NCI-H2196 treated with DMSO at 0.1 percent for 48 hours (cell line): ENCODE results near the gene SGMS1.
"Not testable (repeated sequence)": the region's sequence is repeated elsewhere in the genome, so short reads cannot be mapped to it uniquely, and the experiment has no call there.

Experiments used
- DNase-seq: peaks from one replicate; lab custom pipeline; 2025; ENCODE audit not compliant: unreplicated experiment; lab: John Stamatoyannopoulos, UW

The SGMS1 gene

GRCh38 chr10:50560370-50560769, 63.4 kb downstream of the SGMS1 start:
- DNase-seq = no peak

- no peak for DNase-seq
Measured at GRCh38 chr10:50558371-50558770, 65.4 kb downstream of the SGMS1 start.

- no peak for DNase-seq
Measured at GRCh38 chr10:50557130-50557682, 66.5 kb downstream of the SGMS1 start.

- DNase-seq = no peak
Measured at GRCh38 chr10:50556237-50557120, 67.3 kb downstream of the SGMS1 start.

GRCh38 chr10:50554995-50555568, 68.7 kb downstream of the SGMS1 start:
- DNase-seq = no peak

GRCh38 chr10:50554376-50554994, 69.3 kb downstream of the SGMS1 start:
- DNase-seq = no peak

GRCh38 chr10:50552771-50553535, 70.8 kb downstream of the SGMS1 start:
- no peak for DNase-seq

GRCh38 chr10:50552308-50552707, 71.4 kb downstream of the SGMS1 start:
- DNase-seq = no peak

GRCh38 chr10:50551894-50552293, 71.9 kb downstream of the SGMS1 start:
- DNase-seq = no peak

- no peak for DNase-seq
Measured at GRCh38 chr10:50550291-50550839, 73.4 kb downstream of the SGMS1 start.

GRCh38 chr10:50549186-50549585, 74.6 kb downstream of the SGMS1 start:
- not testable (repeated sequence) for DNase-seq

GRCh38 chr10:50548481-50548880, 75.3 kb downstream of the SGMS1 start:
- not testable (repeated sequence) for DNase-seq

- DNase-seq = not testable (repeated sequence)
Measured at GRCh38 chr10:50546287-50546686, 77.5 kb downstream of the SGMS1 start.

- no peak for DNase-seq
Measured at GRCh38 chr10:50545846-50546245, 77.9 kb downstream of the SGMS1 start.

GRCh38 chr10:50544857-50545429, 78.8 kb downstream of the SGMS1 start:
- no peak for DNase-seq

GRCh38 chr10:50544095-50544856, 79.5 kb downstream of the SGMS1 start:
- DNase-seq = no peak

GRCh38 chr10:50542871-50543270, 80.9 kb downstream of the SGMS1 start:
- no peak for DNase-seq

- DNase-seq = no peak
Measured at GRCh38 chr10:50541921-50542320, 81.8 kb downstream of the SGMS1 start.

GRCh38 chr10:50541317-50541716, 82.4 kb downstream of the SGMS1 start:
- no peak for DNase-seq

GRCh38 chr10:50540826-50541122, 83.0 kb downstream of the SGMS1 start:
- no peak for DNase-seq
